HCT116 (cell line): ENCODE measurements around the gene YOD1. TPM values are rescaled to one million over a fixed set of nuclear protein-coding genes. Genes with fewer than 3 reads are reported as not detected.
A peak's percentile ranks its signal among the peaks of the same experiment; 100 is the strongest.

Experiments
- ATAC-seq: fragments of 200-7000 bp; cut with Tn5 transposase; 2 replicates; pipeline ENCODE4 v1.9.1; 2020; ENCODE audit warnings: mild to moderate bottlenecking, moderate library complexity
- BruUV-seq: library from RNA; stranded (reverse); fragments of 400-500 nt; replicated peaks from 2 replicates; lab custom pipeline; 2021; lab: Mats Ljungman, UMichigan
- CTCF ChIA-PET: fragments of 300-600 bp; sonication (Branson Sonifier 250); formaldehyde crosslinking; loops from one replicate; lab custom pipeline; 2021; ENCODE audit warnings: antibody characterized with exemption; lab: Charles Lee
- POLR2A ChIA-PET: fragments of 300-600, 350-600 bp; sonication (Branson Sonifier 250); formaldehyde crosslinking; loops from one replicate; lab custom pipeline; 2021; ENCODE audit warnings: antibody characterized with exemption; lab: Charles Lee
- RAD21 ChIA-PET, 2 experiments: fragments of 300-600 bp; sonication (Branson Sonifier 250); formaldehyde crosslinking; loops; one replicate each; lab custom pipeline; 2023; ENCODE audit warnings: low total read pairs in 2 of 2; ENCODE audit not compliant: uncharacterized antibody in 2 of 2, unreplicated experiment in 2 of 2, low non-redundant PET in 1 of 2; lab: Charles Lee
- DNase-seq: peaks from one replicate; pipeline ENCODE4 v3.0.0-alpha.2; 2010; ENCODE audit warnings: low read depth, low spot score
- H2AFZ ChIP-seq: fragments of 200-600 bp; shearing (Covaris generic), sonication (generic); 2 replicates; pipeline ENCODE4 v1.6.1; 2017; ENCODE audit warnings: low read depth, mixed run types, mixed read lengths, antibody characterized with exemption, low read length; ENCODE audit not compliant: poor library complexity, severe bottlenecking
- H3K27ac ChIP-seq: 2 replicates; pipeline ENCODE4 v1.5.1; 2012; ENCODE audit warnings: low read depth, low read length
- H3K27me3 ChIP-seq: fragments of 200-600 bp; sonication (generic); 2 replicates; pipeline ENCODE4 v1.6.1; 2016; ENCODE audit warnings: mixed run types, low read length, mixed read lengths; ENCODE audit not compliant: insufficient read depth
- H3K36me3 ChIP-seq, 2 experiments: fragments of 200-500 bp in 1 of 2; fragments of 200-600 bp in 1 of 2; sonication (Bioruptor generic) in 1 of 2; sonication (generic) in 1 of 2; 2 replicates each; pipeline versions ENCODE4 v1.5.1 to v1.6.1; 2014 to 2016; ENCODE audit warnings: low read length in 2 of 2, inconsistent platforms in 1 of 2, mixed read lengths in 1 of 2, mixed run types in 1 of 2; ENCODE audit not compliant: insufficient read depth in 2 of 2, control insufficient read depth in 1 of 2
- H3K4me1 ChIP-seq, 2 experiments: fragments of 200-600 bp in 1 of 2; sonication (generic) in 1 of 2; 2 replicates each; pipeline versions ENCODE4 v1.5.1 to v1.6.1; 2012 to 2017; ENCODE audit warnings: low read length in 2 of 2, inconsistent platforms in 1 of 2, mild to moderate bottlenecking in 1 of 2, mixed read lengths in 1 of 2, mixed run types in 1 of 2, moderate library complexity in 1 of 2; ENCODE audit not compliant: insufficient read depth in 2 of 2, control insufficient read depth in 1 of 2
- H3K4me2 ChIP-seq: fragments of 200-600 bp; sonication (generic); 2 replicates; pipeline ENCODE4 v1.6.1; 2017; ENCODE audit warnings: mixed run types, low read length, mixed read lengths
- H3K4me3 ChIP-seq, 2 experiments: fragments of 200-600 bp in 1 of 2; sonication (generic) in 1 of 2; replicated peaks in 1 of 2; 2 replicates each; pipeline ENCODE4 v1.5.1; 2011 to 2016; ENCODE audit warnings: low read length in 2 of 2, control low read depth in 1 of 2, low read depth in 1 of 2, mild to moderate bottlenecking in 1 of 2, mixed read lengths in 1 of 2, mixed run types in 1 of 2
- H3K79me2 ChIP-seq: fragments of 200-600 bp; sonication (generic); 2 replicates; pipeline ENCODE4 v1.6.1; 2017; ENCODE audit warnings: mild to moderate bottlenecking, mixed run types, low read length, moderate library complexity, mixed read lengths; ENCODE audit not compliant: insufficient read depth
- H3K9ac ChIP-seq: fragments of 200-600 bp; sonication (generic); 2 replicates; pipeline ENCODE4 v1.6.1; 2016; ENCODE audit warnings: low read length, mixed read lengths
- H3K9me2 ChIP-seq: fragments of 200-600 bp; sonication (generic), shearing (Covaris generic); 2 replicates; pipeline ENCODE4 v1.6.1; 2017; ENCODE audit warnings: mixed run types, mild to moderate bottlenecking, moderate library complexity; ENCODE audit not compliant: insufficient read depth
- H3K9me3 ChIP-seq, 2 experiments: fragments of 200-500 bp in 1 of 2; fragments of 200-600 bp in 1 of 2; sonication (Bioruptor generic) in 1 of 2; sonication (generic) in 1 of 2; 2 replicates each; pipeline ENCODE4 v1.6.1; 2014 to 2017; ENCODE audit warnings: low read length in 2 of 2, mixed read lengths in 2 of 2, inconsistent platforms in 1 of 2, low read depth in 1 of 2, mild to moderate bottlenecking in 1 of 2, mixed run types in 1 of 2, moderate library complexity in 1 of 2; ENCODE audit not compliant: control insufficient read depth in 1 of 2, insufficient read depth in 1 of 2
- H4K20me1 ChIP-seq: fragments of 200-600 bp; sonication (generic), shearing (Covaris generic); 2 replicates; pipeline ENCODE4 v1.6.1; 2017; ENCODE audit warnings: mixed run types, mild to moderate bottlenecking, moderate library complexity; ENCODE audit not compliant: insufficient read depth
- CTCF ChIP-seq, 3 experiments: fragments of 200-600 bp in 1 of 3; sonication (generic) in 1 of 3; IDR thresholded peaks in 2 of 3; conservative IDR thresholded peaks in 1 of 3; 2 replicates each; pipeline ENCODE4 v1.5.1; 2012 to 2017; ENCODE audit warnings: low read depth in 2 of 3, low read length in 2 of 3, antibody characterized with exemption in 1 of 3, borderline replicate concordance in 1 of 3, control low read depth in 1 of 3, mild to moderate bottlenecking in 1 of 3, mixed read lengths in 1 of 3, mixed run types in 1 of 3, moderate library complexity in 1 of 3; ENCODE audit not compliant: insufficient read depth in 1 of 3
- JUND ChIP-seq: IDR thresholded peaks from 2 replicates; pipeline ENCODE4 v1.6.1; 2012
- POLR2AphosphoS5 ChIP-seq: IDR thresholded peaks from 2 replicates; pipeline ENCODE4 v1.6.1; 2011; ENCODE audit warnings: mild to moderate bottlenecking, low read depth, low read length, moderate library complexity
- SIN3A ChIP-seq: IDR thresholded peaks from 2 replicates; pipeline ENCODE4 v1.6.1; 2012; ENCODE audit warnings: low read depth
- ZFX ChIP-seq: fragments of 450-650 bp; IDR thresholded peaks from 2 replicates; pipeline ENCODE4 v1.6.1; 2017
- ZNF274 ChIP-seq: fragments of 200-500 bp; sonication (Bioruptor generic); IDR thresholded peaks from 2 replicates; pipeline ENCODE4 v1.6.1; 2014; ENCODE audit warnings: mild to moderate bottlenecking, low read depth, low read length, inconsistent platforms
- intact Hi-C: fragments of 100-400 bp; cut with micrococcal nuclease; formaldehyde crosslinking; loops from 2 replicates; pipeline ENCODE4 v1.10.0; 2022
- total RNA-seq: library from RNA; stranded (reverse); gene quantifications from one replicate; pipeline ENCODE4 v1.2.1, GENCODE V29; 2021; ENCODE audit not compliant: unreplicated experiment
- TF ChIP-seq, protein P1 (sequence below): IDR thresholded peaks from 2 replicates; pipeline ENCODE4 v1.6.1; 2012; ENCODE audit warnings: low read depth

Gene YOD1
- total RNA-seq, 1 experiment from 2014 or later: 13.6 TPM

DNA sequence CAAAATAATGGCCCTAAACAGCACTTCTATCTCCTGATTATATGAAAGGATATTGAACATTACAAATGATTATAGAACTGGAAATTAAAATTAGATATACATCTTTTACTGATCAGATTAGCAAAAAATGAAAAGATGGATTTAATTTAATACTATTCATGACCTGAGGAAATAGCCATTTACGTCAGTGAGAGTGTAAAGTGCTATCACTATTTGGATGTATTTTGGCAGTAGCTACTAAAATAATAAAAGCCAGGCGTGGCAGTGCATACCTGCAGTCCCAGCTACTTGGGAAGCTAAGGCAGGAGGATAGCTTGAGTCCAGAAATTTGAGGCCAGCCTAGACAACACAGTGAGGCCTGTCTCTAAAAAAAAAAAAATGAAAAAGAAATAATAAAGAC lies 42.9 kb upstream of the YOD1 start:
- Histone ChIP-seq H3K79me2 (no peaks in the 10 kb centered on the region), H2AFZ (no peak overlapping the region), H3K4me1 (no peaks in the 10 kb centered on the region), H3K4me2 (no peak overlapping the region), H3K27me3 (no peaks in the 10 kb centered on the region), H3K4me3 (no peak overlapping the region), H3K36me3 (no peaks in the 10 kb centered on the region), H4K20me1 (no peaks in the 10 kb centered on the region), H3K27ac (no peak overlapping the region), H3K9me2 (no peaks in the 10 kb centered on the region; the same call in 1 of the 2 replicates), H3K9ac (no peak overlapping the region), H3K9me3 (no peaks in the 10 kb centered on the region; a peak in 1 of 4 replicates)
- POLR2A ChIA-PET: no interaction called here
- no peak for ATAC-seq
- BruUV-seq: no TSS peak
- intact Hi-C loops: no loop called here
- RAD21 ChIA-PET: no interaction called here
- CTCF ChIA-PET: interaction anchor here (0.8 kb wide), 1 partner anchor 11 kb away, joined by 3 read pairs; no protein-coding TSS in a partner anchor
- TF ChIP-seq SIN3A (no peak), JUND (no peak), ZFX (no peak), ZNF274 (no peak)
- TF ChIP-seq, protein P1, sequence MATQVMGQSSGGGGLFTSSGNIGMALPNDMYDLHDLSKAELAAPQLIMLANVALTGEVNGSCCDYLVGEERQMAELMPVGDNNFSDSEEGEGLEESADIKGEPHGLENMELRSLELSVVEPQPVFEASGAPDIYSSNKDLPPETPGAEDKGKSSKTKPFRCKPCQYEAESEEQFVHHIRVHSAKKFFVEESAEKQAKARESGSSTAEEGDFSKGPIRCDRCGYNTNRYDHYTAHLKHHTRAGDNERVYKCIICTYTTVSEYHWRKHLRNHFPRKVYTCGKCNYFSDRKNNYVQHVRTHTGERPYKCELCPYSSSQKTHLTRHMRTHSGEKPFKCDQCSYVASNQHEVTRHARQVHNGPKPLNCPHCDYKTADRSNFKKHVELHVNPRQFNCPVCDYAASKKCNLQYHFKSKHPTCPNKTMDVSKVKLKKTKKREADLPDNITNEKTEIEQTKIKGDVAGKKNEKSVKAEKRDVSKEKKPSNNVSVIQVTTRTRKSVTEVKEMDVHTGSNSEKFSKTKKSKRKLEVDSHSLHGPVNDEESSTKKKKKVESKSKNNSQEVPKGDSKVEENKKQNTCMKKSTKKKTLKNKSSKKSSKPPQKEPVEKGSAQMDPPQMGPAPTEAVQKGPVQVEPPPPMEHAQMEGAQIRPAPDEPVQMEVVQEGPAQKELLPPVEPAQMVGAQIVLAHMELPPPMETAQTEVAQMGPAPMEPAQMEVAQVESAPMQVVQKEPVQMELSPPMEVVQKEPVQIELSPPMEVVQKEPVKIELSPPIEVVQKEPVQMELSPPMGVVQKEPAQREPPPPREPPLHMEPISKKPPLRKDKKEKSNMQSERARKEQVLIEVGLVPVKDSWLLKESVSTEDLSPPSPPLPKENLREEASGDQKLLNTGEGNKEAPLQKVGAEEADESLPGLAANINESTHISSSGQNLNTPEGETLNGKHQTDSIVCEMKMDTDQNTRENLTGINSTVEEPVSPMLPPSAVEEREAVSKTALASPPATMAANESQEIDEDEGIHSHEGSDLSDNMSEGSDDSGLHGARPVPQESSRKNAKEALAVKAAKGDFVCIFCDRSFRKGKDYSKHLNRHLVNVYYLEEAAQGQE: no peak
- DNase-seq: no peak

DNA sequence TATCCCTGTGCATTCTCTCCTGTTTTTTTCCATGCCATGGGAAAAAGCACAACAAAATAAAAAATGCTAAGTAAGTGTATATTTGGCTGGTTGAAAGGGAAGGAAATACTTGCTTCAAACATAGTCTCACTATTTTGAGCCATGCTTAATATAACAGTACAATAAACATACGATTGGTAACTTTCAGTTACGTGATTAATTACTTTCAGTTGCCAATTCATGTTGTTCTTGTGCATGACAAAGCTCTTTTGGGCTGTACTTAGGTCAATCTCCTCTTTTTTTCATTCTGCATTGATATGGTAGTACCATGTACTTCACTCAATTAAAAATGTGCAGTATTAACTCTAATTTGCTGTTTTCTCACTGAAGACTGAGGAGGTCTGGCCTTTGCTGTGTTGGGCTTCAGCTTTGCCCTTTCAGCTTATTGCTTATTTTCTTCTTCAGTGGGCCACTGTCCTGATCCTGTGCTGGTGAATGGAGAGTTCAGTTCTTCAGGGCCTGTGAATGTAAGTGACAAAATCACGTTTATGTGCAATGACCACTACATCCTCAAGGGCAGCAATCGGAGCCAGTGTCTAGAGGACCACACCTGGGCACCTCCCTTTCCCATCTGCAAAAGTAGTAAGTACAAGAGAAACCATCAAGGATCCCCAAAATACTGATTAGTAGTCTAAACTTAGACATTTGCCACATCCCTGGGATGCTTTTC lies 40.3 kb upstream of the YOD1 start:
- no peaks in the 10 kb centered on the region for H4K20me1 ChIP-seq
- H3K9me2 ChIP-seq: no peaks in the 10 kb centered on the region; the same call in 1 of the 2 replicates
- H3K79me2 ChIP-seq: no peaks in the 10 kb centered on the region
- no TSS peak for BruUV-seq
- H3K9me3 ChIP-seq: no peaks in the 10 kb centered on the region
- peak; percentile 71 for ATAC-seq
- H3K36me3 ChIP-seq: no peaks in the 10 kb centered on the region
- no peak overlapping the region for H3K4me3 ChIP-seq
- H3K4me1 ChIP-seq: no peaks in the 10 kb centered on the region
- no peaks in the 10 kb centered on the region for H3K27me3 ChIP-seq
- no peak overlapping the region for H3K27ac ChIP-seq
- DNase-seq: no peak
- H3K4me2 ChIP-seq: no peak overlapping the region
- CTCF ChIA-PET: interaction anchor here (1.5 kb wide), 1 partner anchor 314 kb away, joined by 4 read pairs; no protein-coding TSS in a partner anchor
- intact Hi-C loops: no loop called here
- RAD21 ChIA-PET: no interaction called here
- no peak overlapping the region for H2AFZ ChIP-seq
- TF ChIP-seq CTCF (IDR thresholded peaks at IDR 0.05 in 2 of 3, conservative IDR thresholded peaks at IDR 0.05 in 1 of 3; ENCODE audit: borderline replicate concordance in 1 of 3, insufficient read depth in 1 of 3, low read depth in 2 of 3, low read length in 2 of 3): 0 out of 6 replicates have a peak, but pooled peaks of 1 of the 3 experiments have one; percentile 22
- no peak for TF ChIP-seq POLR2AphosphoS5
- POLR2A ChIA-PET: no interaction called here
- H3K9ac ChIP-seq: no peak overlapping the region
